HG03378 (cell line): Measurements from ENCODE around the gene CYP1A1.

ENCODE experiments used
- ATAC-seq: cut with Tn5 transposase; IDR thresholded peaks from one replicate; pipeline ENCODE4 v1.9.1; 2021; ENCODE audit warnings: mild to moderate bottlenecking, moderate library complexity; ENCODE audit not compliant: unreplicated experiment

Gene CYP1A1

GRCh38 chr15:74696398-74696729 is 29.0 kb downstream of the CYP1A1 start:
- no peak for ATAC-seq

DNA sequence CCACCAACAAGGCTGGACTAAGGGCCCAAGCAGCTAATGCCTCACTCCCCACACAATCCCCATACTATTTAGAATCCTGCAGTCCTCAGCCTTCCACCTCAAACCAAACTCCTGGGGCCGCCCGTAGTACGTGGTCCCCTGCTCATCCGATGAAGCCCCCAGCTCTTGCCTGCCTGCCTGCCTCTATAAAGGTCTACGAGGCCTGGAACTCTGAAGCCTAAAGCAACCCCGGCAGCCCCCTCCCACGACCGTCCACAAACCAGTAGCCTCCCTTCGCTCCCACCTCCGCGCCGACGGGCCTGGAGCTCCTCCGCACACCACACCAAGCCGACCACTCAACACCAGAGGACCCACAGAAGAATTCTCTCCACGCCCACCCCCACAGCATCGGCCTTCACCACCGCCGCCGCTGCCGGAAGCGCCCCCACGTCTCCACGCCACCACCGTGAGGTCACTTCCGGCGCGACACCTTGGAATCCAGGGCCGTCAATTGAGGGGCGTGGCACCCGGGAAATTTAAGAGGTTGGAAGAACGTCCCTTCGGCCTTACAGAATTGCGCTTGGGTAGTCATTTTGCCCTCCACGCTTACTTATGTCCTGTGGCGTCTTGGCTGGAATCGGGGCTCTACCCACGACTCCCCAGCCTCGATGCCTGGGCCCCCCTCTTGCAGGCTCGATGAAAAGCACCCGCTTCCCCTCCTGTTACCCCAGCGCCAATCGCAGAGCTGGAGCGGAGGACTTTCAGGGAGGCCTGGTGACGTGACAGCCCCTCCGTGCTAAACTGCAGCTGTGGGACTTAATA is 29.5 kb downstream of the CYP1A1 start, which contains the start of gene EDC3:
EDC3 (minus strand) TSS at position 428 of the 801 bp plus-strand sequence. CDS start 20,900 bp downstream, outside the sequence.
- ATAC-seq = no peak

DNA sequence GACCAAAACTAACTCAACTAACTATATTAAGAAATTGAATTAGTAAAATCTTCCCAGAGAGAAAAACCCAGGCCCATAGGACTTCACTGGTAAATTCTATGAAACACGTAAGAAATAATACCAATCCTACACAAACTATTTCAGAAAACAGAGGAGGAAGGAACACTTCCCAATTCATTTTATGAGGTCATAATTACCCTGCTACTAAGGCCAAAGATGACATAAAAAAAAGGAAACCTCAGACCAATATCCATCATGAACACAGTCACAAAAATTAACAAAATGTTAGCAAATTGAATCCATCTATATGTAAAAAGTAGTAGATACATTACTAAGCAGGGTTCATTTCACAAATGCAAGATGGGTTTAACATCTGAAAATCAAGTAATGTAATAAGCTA is 33.0 kb downstream of the CYP1A1 start:
- no peak for ATAC-seq

- ATAC-seq = no peak
Observed at GRCh38 chr15:74683758-74684157, 41.6 kb downstream of the CYP1A1 start.

- ATAC-seq = no peak
Observed at GRCh38 chr15:74682954-74683353, 42.4 kb downstream of the CYP1A1 start.

- no peak for ATAC-seq
Observed at GRCh38 chr15:74680456-74680855, 44.9 kb downstream of the CYP1A1 start.

DNA sequence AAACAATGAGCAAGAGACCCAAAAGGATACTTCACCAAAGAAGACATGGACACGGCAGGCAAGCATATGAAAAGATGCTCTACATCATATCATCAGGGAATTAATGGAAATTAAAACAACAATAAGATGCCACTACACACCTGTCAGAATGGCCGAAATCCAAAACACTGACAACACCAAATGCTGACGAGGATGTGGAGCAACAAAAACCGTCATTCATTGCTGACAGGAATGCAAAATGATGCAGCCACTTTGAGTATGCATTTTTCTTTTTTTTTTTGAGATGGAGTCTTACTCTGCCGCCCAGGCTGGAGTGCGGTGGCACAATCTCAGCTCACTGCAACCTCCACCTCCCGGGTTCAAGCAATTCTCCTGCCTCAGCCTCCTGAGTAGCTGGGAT is 48.5 kb downstream of the CYP1A1 start:
- ATAC-seq = no peak

- no peak for ATAC-seq
Observed at GRCh38 chr15:74674161-74674560, 51.2 kb downstream of the CYP1A1 start.

GRCh38 chr15:74669627-74670026 is 55.7 kb downstream of the CYP1A1 start:
- no peak for ATAC-seq
